HG03139 (cell line): ENCODE data around the gene CASS4.
"Not testable (repeated sequence)": the region's sequence is repeated elsewhere in the genome, so short reads cannot be mapped to it uniquely, and the experiment has no call there.

Experiments
- ATAC-seq: cut with Tn5 transposase; IDR thresholded peaks from one replicate; pipeline ENCODE4 v1.9.1; 2021; ENCODE audit not compliant: unreplicated experiment

The CASS4 gene

GRCh38 chr20:56391596-56392131 lies 20.4 kb upstream of the CASS4 start:
- peak; percentile 29 for ATAC-seq

GRCh38 chr20:56392132-56392880 lies 19.8 kb upstream of the CASS4 start, which contains the start of the genes AURKA and CSTF1:
Gene AURKA (minus strand): TSS chr20:56392215. CDS start chr20:56388197, 4,018 bp downstream.
Gene CSTF1 (plus strand): TSS chr20:56392645. CDS start chr20:56395553, 2,908 bp downstream.
- ATAC-seq, result peak; percentile 87

GRCh38 chr20:56392881-56393482 lies 19.1 kb upstream of the CASS4 start:
- no peak for ATAC-seq

GRCh38 chr20:56393653-56394052 lies 18.4 kb upstream of the CASS4 start:
- no peak for ATAC-seq

- ATAC-seq, result no peak
Measured at GRCh38 chr20:56395166-56395565, 16.9 kb upstream of the CASS4 start.

GRCh38 chr20:56400001-56400640 lies 11.9 kb upstream of the CASS4 start:
- ATAC-seq, result no peak

GRCh38 chr20:56403465-56403864 lies 8.6 kb upstream of the CASS4 start:
- ATAC-seq, result no peak

GRCh38 chr20:56405356-56405755 lies 6.7 kb upstream of the CASS4 start:
- ATAC-seq, result not testable (repeated sequence)

- no peak for ATAC-seq
Measured at GRCh38 chr20:56406910-56407309, 5.2 kb upstream of the CASS4 start.

GRCh38 chr20:56409521-56409920 lies 2.5 kb upstream of the CASS4 start:
- ATAC-seq, result no peak

GRCh38 chr20:56409956-56410355 lies 2.1 kb upstream of the CASS4 start:
- ATAC-seq, result no peak

GRCh38 chr20:56411287-56411686 lies 773 bp upstream of the CASS4 start:
- ATAC-seq, result not testable (repeated sequence)

GRCh38 chr20:56412473-56412790 lies 372 bp downstream of the CASS4 start:
- ATAC-seq, result no peak

- ATAC-seq, result no peak
Measured at GRCh38 chr20:56412949-56413348, 889 bp downstream of the CASS4 start.

- ATAC-seq, result no peak
Measured at GRCh38 chr20:56414842-56415765, 3.0 kb downstream of the CASS4 start.

- no peak for ATAC-seq
Measured at GRCh38 chr20:56417402-56417801, 5.3 kb downstream of the CASS4 start.

- no peak for ATAC-seq
Measured at GRCh38 chr20:56417911-56418310, 5.9 kb downstream of the CASS4 start.

- ATAC-seq, result no peak
Measured at GRCh38 chr20:56418385-56418861, 6.4 kb downstream of the CASS4 start.

- ATAC-seq, result no peak
Measured at GRCh38 chr20:56420028-56420427, 8.0 kb downstream of the CASS4 start.

GRCh38 chr20:56420940-56421688 lies 9.1 kb downstream of the CASS4 start:
- no peak for ATAC-seq
